GM18505 (cell line): ENCODE measurements around the gene DMTF1.

ENCODE experiments used
- ATAC-seq: cut with Tn5 transposase; IDR thresholded peaks from one replicate; pipeline ENCODE4 v1.9.1; 2021; ENCODE audit not compliant: unreplicated experiment
- POLR2A ChIP-seq: IDR thresholded peaks from 4 replicates; pipeline ENCODE4 v1.6.1; 2011; ENCODE audit warnings: borderline replicate concordance; ENCODE audit not compliant: insufficient read depth, insufficient read length; ENCODE audit errors: extremely low read depth

The DMTF1 gene

GRCh38 chr7:87215046-87215445 is 62.8 kb downstream of the DMTF1 start:
- no peak for TF ChIP-seq POLR2A
- ATAC-seq = no peak

GRCh38 chr7:87216701-87217508 is 64.7 kb downstream of the DMTF1 start:
- peak; percentile 92 for TF ChIP-seq POLR2A
- peak; percentile 50 for ATAC-seq

GRCh38 chr7:87217983-87218653 is 65.9 kb downstream of the DMTF1 start:
- ATAC-seq = no peak
- peak; percentile 29 for TF ChIP-seq POLR2A

- peak; percentile 3 for ATAC-seq
- TF ChIP-seq POLR2A = no peak
Observed at GRCh38 chr7:87218796-87219544, 66.7 kb downstream of the DMTF1 start.

- ATAC-seq = peak; percentile 50
- TF ChIP-seq POLR2A = peak; percentile 86
Observed at GRCh38 chr7:87219545-87220025, 67.3 kb downstream of the DMTF1 start, which contains the start of gene TMEM243. TSS of gene TMEM243 (minus strand) at chr7:87219732. CDS start at chr7:87219503, 229 bp downstream.

DNA sequence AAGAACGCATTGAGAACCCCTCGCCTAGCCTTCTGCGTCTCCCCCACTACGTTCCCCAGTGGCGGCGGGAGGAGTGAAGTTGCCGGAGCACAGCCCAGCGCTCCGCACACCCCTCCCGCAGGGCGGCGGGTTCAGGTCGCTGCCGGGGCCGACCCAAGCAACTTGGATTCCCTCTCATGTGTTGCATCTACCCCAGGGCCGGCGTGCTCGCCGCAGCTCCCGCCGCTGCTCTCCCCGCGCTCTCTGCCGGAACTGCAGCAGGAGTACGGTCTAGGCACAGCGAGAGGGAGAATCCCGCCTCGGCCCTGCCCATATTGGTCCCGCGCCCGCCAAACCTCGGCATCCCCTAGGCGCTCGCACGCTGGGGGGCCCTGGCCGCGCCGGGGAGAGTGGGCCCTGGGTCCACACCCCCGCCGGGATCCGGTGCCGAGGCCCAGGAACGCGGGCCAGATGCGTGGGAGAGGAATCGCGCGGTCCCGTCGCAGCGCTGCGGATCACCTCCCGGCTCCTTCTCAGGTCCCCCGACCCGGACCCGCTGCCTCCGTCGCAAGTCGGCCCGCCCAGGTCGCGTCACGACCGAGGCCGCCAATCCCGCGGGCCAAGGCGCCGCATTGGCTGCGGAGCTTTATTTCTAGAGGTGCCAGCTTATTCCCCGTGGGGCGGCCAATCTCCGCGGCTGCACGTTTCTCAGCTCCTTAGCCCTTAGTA is 67.9 kb downstream of the DMTF1 start:
- TF ChIP-seq POLR2A = peak; percentile 87
- ATAC-seq = peak; percentile 40

DNA sequence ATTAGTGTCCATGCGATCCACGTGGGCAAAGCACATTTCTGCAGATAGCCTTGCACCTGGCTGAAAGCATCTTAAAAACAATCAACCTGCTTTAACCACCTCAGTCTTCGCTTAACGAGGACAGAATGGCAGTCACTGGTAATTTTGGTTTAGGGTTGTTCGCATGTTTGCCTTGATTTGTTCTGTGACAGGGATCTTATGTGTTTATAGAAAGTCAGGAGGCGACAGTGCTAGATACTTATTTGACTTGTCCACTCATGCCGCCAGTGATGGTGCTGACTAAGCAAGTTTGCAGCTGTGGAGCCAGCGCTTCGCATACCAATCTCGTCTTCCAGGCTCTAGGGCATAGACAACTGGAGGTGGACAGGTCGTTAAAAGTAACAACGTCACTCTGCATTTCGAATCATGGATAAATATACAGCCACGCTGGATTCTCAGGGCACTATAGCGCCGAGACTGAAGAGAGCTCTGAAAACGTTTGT is 68.5 kb downstream of the DMTF1 start:
- TF ChIP-seq POLR2A = no peak
- no peak for ATAC-seq

DNA sequence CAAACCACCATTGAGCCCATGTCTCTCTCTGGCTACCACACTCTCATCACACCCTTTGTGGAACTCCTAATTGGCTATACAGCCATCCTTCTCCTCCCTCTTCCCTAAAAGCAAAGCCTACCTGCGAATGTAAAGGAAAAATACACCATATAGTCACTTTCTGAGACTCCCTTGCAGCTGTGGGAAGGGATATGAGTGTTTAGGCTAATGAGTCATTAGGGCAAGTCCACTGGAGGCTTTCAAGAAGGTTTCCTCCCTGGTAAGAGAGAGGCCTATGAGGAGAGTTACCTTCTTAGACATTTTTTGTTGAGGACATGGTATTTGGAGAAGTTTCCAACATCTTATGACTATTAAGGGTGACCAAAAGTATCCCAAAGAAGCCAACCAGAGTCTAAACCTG is 71.4 kb downstream of the DMTF1 start:
- ATAC-seq = no peak
- TF ChIP-seq POLR2A = no peak

GRCh38 chr7:87225696-87226095 is 73.4 kb downstream of the DMTF1 start:
- ATAC-seq = no peak
- TF ChIP-seq POLR2A = no peak

- TF ChIP-seq POLR2A = no peak
- ATAC-seq = peak; percentile 45
Observed at GRCh38 chr7:87226495-87226894, 74.2 kb downstream of the DMTF1 start.

DNA sequence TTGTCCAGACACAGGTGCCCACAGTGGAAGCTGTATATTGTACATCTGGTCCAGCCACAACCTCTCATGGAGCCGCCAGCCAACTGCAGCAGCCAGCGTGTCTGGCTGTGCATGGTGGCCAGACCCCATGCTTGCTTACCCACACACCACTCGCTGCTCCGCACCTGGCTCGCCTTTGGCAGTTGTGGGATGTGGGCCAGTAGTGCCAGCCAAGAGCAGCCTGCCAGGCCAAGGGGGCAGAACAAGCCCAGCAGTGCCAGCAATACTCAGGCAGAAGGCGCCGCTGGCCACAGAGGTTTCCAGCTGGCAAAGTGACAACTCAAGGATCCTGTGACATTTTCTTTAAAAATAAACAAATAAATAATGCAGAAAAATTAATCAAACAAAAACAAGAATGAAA is 79.0 kb downstream of the DMTF1 start:
- ATAC-seq = no peak
- no peak for TF ChIP-seq POLR2A

GRCh38 chr7:87231711-87232110 is 79.5 kb downstream of the DMTF1 start:
- no peak for TF ChIP-seq POLR2A
- no peak for ATAC-seq
